Right lobe of liver (tissue), 4 donors: ENCODE data around the gene GPR18.

Source experiments
- CTCF ChIP-seq, 4 donors: fragments of 200-600 bp in 3 of 4; fragments of 450-650 bp in 1 of 4; IDR thresholded peaks; one replicate each; pipeline versions ENCODE4 v1.5.1 to v1.8.0; 2016 to 2022; ENCODE audit warnings: antibody characterized with exemption in 4 of 4, mild to moderate bottlenecking in 2 of 4
- POLR2A ChIP-seq: fragments of 450-650 bp; IDR thresholded peaks from one replicate; pipeline ENCODE4 v1.6.1; 2017; ENCODE audit warnings: antibody characterized with exemption, mild to moderate bottlenecking
- donor health status: DM: no; HTN: no; CAD: no.
- donor health status: DM: no; HTN: no; CAD: no.
- donor health status: DM: no; HTN: yes; CAD: no.

DNA sequence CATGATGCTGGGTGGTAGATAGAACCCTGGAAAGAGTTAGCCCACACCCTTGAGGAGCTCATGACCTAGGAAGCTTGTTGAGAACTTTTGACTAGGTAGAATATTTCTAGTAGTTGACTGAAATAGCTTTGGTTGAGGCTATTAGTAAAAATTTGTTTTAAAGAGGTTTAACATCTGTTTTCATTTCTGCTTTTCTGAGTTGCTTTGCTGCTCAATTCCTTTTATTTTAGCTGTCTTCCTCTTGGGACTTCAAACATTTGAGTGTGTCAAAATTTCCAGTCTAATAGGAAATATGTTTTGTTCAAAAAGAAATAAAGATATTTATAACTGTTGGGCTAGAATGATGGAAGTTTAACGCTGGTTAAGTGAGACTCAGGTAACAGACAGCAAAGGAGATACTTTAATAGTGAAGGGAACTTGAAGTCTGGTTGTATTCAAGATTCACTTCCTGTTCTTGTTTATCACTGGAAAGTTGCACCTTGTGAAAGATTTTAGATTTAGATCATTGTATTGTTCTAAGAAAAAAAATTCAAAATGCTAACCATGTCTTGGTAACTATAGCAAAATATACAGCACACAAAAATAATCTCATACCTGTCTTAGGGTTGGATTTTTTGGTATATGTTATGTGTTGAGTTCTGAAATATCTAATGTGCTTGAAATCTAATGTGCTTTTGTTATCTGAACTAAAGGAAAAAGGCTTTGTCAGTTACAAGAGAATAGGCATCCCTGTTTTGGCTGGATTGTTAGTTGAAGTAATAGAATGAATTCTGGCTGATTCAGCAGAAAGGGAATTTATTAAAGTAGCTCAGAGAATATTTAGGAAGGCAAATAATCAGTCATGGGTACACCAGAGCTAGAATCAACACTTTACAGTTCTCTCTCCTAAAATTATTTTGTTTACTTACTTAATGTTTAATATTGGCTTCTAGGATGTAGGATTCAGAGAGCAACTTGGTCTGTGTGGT, 24.4 kb upstream of the GPR18 start:
- TF ChIP-seq POLR2A (no peak), CTCF (IDR thresholded peaks at IDR 0.05) (no peak)
